Liver (tissue), 9 donors: ENCODE measurements around the gene AP5S1. TPM values are rescaled to one million over a fixed set of nuclear protein-coding genes. Genes with fewer than 3 reads are reported as not detected.
A peak's percentile ranks its signal among the peaks of the same experiment; 100 is the strongest.

Experiments
- DNase-seq: peaks from one replicate; pipeline ENCODE4 v3.0.0-alpha.2; 2017; ENCODE audit warnings: low spot score
- H3K27ac ChIP-seq, 2 donors: one replicate each; pipeline ENCODE4 v1.7.0; 2013; ENCODE audit warnings: inconsistent platforms in 2 of 2, low read length in 2 of 2, control low read depth in 1 of 2, low read depth in 1 of 2, mild to moderate bottlenecking in 1 of 2
- H3K27me3 ChIP-seq, 4 donors: one replicate each; pipeline versions ENCODE4 v1.6.1 to v1.7.0; 2013; ENCODE audit warnings: low read length in 3 of 4, inconsistent platforms in 1 of 4, mild to moderate bottlenecking in 1 of 4, moderate library complexity in 1 of 4; ENCODE audit not compliant: control insufficient read depth in 4 of 4, insufficient read depth in 4 of 4
- H3K36me3 ChIP-seq, 4 donors: one replicate each; pipeline versions ENCODE4 v1.6.1 to v1.7.0; 2013; ENCODE audit warnings: low read length in 3 of 4, mild to moderate bottlenecking in 3 of 4, low read depth in 1 of 4, moderate library complexity in 1 of 4; ENCODE audit not compliant: control insufficient read depth in 4 of 4, insufficient read depth in 3 of 4
- H3K4me1 ChIP-seq, 4 donors: one replicate each; pipeline versions ENCODE4 v1.6.1 to v1.7.0; 2013; ENCODE audit warnings: low read length in 3 of 4, mild to moderate bottlenecking in 3 of 4, moderate library complexity in 1 of 4; ENCODE audit not compliant: control insufficient read depth in 4 of 4, insufficient read depth in 4 of 4
- H3K4me3 ChIP-seq, 3 donors: one replicate each; pipeline versions ENCODE4 v1.6.1 to v1.7.0; 2013; ENCODE audit warnings: low read length in 3 of 3, control low read depth in 1 of 3, low read depth in 1 of 3, mild to moderate bottlenecking in 1 of 3
- H3K9ac ChIP-seq, 2 donors: one replicate each; pipeline ENCODE4 v1.7.0; 2013; ENCODE audit warnings: low read length in 2 of 2, mild to moderate bottlenecking in 2 of 2, moderate library complexity in 2 of 2, control low read depth in 1 of 2, low read depth in 1 of 2
- H3K9me3 ChIP-seq, 4 donors: one replicate each; pipeline versions ENCODE4 v1.6.1 to v1.7.0; 2013; ENCODE audit warnings: low read length in 3 of 4; ENCODE audit not compliant: control insufficient read depth in 4 of 4
- ATF3 ChIP-seq: IDR thresholded peaks from 2 replicates; pipeline ENCODE4 v1.6.1; 2016; ENCODE audit warnings: antibody characterized with exemption
- CTCF ChIP-seq: fragments of 150-350 bp; IDR thresholded peaks from 2 replicates; pipeline ENCODE4 v1.5.1; 2017; ENCODE audit warnings: improper control_type of control experiment, low read depth, low read length; ENCODE audit not compliant: missing input control
- EGR1 ChIP-seq, 2 donors: IDR thresholded peaks; 2 replicates each; pipeline ENCODE4 v1.6.1; 2016 to 2018; ENCODE audit warnings: antibody characterized with exemption in 2 of 2, low read depth in 2 of 2
- FOXA1 ChIP-seq: IDR thresholded peaks from 2 replicates; pipeline ENCODE4 v1.6.1; 2016; ENCODE audit warnings: antibody characterized with exemption
- FOXA2 ChIP-seq: IDR thresholded peaks from 2 replicates; pipeline ENCODE4 v1.6.1; 2016; ENCODE audit warnings: antibody characterized with exemption
- GABPA ChIP-seq, 2 donors: IDR thresholded peaks in 1 of 2; conservative IDR thresholded peaks in 1 of 2; 2 replicates each; pipeline ENCODE4 v1.6.1; 2016; ENCODE audit warnings: antibody characterized with exemption in 2 of 2, mild to moderate bottlenecking in 1 of 2, moderate library complexity in 1 of 2
- HNF4A ChIP-seq, 2 donors: conservative IDR thresholded peaks; 2 replicates each; pipeline ENCODE4 v1.6.1; 2016; ENCODE audit warnings: antibody characterized with exemption in 2 of 2, mild to moderate bottlenecking in 2 of 2
- HNF4G ChIP-seq: IDR thresholded peaks from 2 replicates; pipeline ENCODE4 v1.6.1; 2016; ENCODE audit warnings: antibody characterized with exemption
- JUND ChIP-seq, 2 donors: IDR thresholded peaks; 2 replicates each; pipeline ENCODE4 v1.6.1; 2016; ENCODE audit warnings: antibody characterized with exemption in 2 of 2
- RAD21 ChIP-seq, 2 donors: IDR thresholded peaks; 2 replicates each; pipeline ENCODE4 v1.6.1; 2016; ENCODE audit warnings: antibody characterized with exemption in 2 of 2, mild to moderate bottlenecking in 2 of 2
- REST ChIP-seq: IDR thresholded peaks from 2 replicates; pipeline ENCODE4 v1.6.1; 2016; ENCODE audit warnings: antibody characterized with exemption, mild to moderate bottlenecking
- RXRA ChIP-seq, 2 donors: IDR thresholded peaks; 2 replicates each; pipeline ENCODE4 v1.6.1; 2017 to 2018; ENCODE audit warnings: antibody characterized with exemption in 2 of 2, mild to moderate bottlenecking in 1 of 2
- SP1 ChIP-seq: IDR thresholded peaks from 2 replicates; pipeline ENCODE4 v1.6.1; 2018; ENCODE audit warnings: antibody characterized with exemption, mild to moderate bottlenecking
- TAF1 ChIP-seq: conservative IDR thresholded peaks from 2 replicates; pipeline ENCODE4 v1.6.1; 2016; ENCODE audit warnings: antibody characterized with exemption, mild to moderate bottlenecking
- WGBS: extraction: QIAGEN DNeasy Blood & Tissue Kit; methylation state at CpG from one replicate; pipeline ENCODE4 v1.1.7; 2013; 5-methylcytosine and 5-hydroxymethylcytosine counted together
- polyA plus RNA-seq, 2 donors: library from polyadenylated mRNA; stranded (reverse) in 1 of 2; unstranded in 1 of 2; fragments of 200-250 nt in 1 of 2; fragments of >200 nt in 1 of 2; fragmentation: Nextera tagmentation in 1 of 2; extraction: Ambion mirVana in 1 of 2; gene quantifications; one replicate each; pipeline versions ENCODE4 v1.2.1 to v1.2.3, GENCODE V29; 2013 to 2015
- total RNA-seq, 2 donors: library from RNA; depleted of rRNA; stranded (reverse); fragments of >200 nt; gene quantifications; one replicate each; pipeline ENCODE4 v1.2.3, GENCODE V29; 2014
- TF ChIP-seq, protein P1 (sequence below): IDR thresholded peaks from 2 replicates; pipeline ENCODE4 v1.6.1; 2016; ENCODE audit warnings: antibody characterized with exemption
- donor health status: healthy.
- donor health status: healthy.
- donor health status: healthy.
- donor health status: healthy.
- donor health status: healthy.

Gene AP5S1
- total and polyA plus RNA-seq, 4 donors: 9.1 to 14.5 (median 11.1) TPM

- TF ChIP-seq HNF4A (conservative IDR thresholded peaks at IDR 0.05): no peak
- Histone ChIP-seq H3K9ac (no peak overlapping the region), H3K27me3 (no peaks in the 10 kb centered on the region), H3K4me3 (peak overlapping the region; percentile 76 to 89 (median 80)), H3K4me1 (peaks cover 14 to 41% (median 30%) of the 10 kb centered on the region in 4 donors), H3K27ac (peak overlapping the region; percentile 62 to 72), H3K9me3 (no peaks in the 10 kb centered on the region), H3K36me3 (peaks cover 0 to 5% (median 0%) of the 10 kb centered on the region in 4 donors)
- WGBS: 51% methylated on average over 79 of the region's 79 CpGs
- no peak for DNase-seq
Observed at GRCh38 chr20:3785240-3786125, 34.9 kb upstream of the AP5S1 start.

DNA sequence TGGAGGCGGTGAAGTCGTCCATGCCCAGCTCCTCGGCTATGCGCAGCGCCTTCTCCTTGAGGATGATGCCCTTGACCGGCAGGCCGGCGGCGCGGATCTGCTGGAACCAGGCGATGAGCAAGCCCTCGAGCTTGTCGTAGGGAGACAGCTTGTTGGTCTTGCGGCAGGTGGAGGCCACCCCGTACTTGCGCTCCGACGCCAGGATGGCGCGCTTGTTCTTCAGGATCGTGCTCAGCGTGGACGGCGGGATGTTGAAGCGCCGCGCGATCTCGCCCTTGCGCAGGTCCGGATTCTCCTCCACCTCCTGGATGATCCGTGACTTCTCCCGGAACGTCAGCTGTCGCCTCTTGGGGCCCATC is 34.2 kb upstream of the AP5S1 start:
- Histone ChIP-seq H3K27ac (peak overlapping the region; percentile 62 to 72), H3K4me1 (peaks cover 11 to 36% (median 25%) of the 10 kb centered on the region in 4 donors), H3K27me3 (no peaks in the 10 kb centered on the region), H3K36me3 (peaks cover 0 to 5% (median 0%) of the 10 kb centered on the region in 4 donors), H3K9me3 (no peaks in the 10 kb centered on the region), H3K9ac (no peak overlapping the region), H3K4me3 (peak overlapping the region; percentile 76 to 89 (median 80))
- peak; percentile 49 for DNase-seq
- TF ChIP-seq HNF4A (conservative IDR thresholded peaks at IDR 0.05) (no peak), FOXA1 (no peak), FOXA2 (no peak), CTCF (no peak), RXRA (IDR thresholded peaks at IDR 0.05) (no peak), HNF4G (no peak), JUND (IDR thresholded peaks at IDR 0.05) (no peak)
- 4% methylated on average over 35 of the region's 35 CpGs for WGBS

- 3% methylated on average over 70 of the region's 70 CpGs for WGBS
- DNase-seq: peak; percentile 94
- Histone ChIP-seq H3K9ac (peak within 1 kb of the TSS in 1 of 2 donors; percentile 76), H3K36me3 (peaks cover 0 to 5% (median 0%) of the 10 kb centered on the region in 4 donors), H3K4me1 (peaks cover 10 to 30% (median 19%) of the 10 kb centered on the region in 4 donors), H3K27me3 (no peaks in the 10 kb centered on the region), H3K9me3 (no peaks in the 10 kb centered on the region), H3K27ac (peak within 1 kb of the TSS; percentile 62 to 72), H3K4me3 (peak within 1 kb of the TSS; percentile 76 to 89 (median 80))
- TF ChIP-seq CTCF (peak; percentile 84), HNF4A (conservative IDR thresholded peaks at IDR 0.05) (no peak), EGR1 (IDR thresholded peaks at IDR 0.05; ENCODE audit: low read depth in 2 of 2) (no peak), HNF4G (no peak), RAD21 (IDR thresholded peaks at IDR 0.05) (peak; percentile 68 to 75), SP1 (no peak), REST (peak; percentile 94), RXRA (IDR thresholded peaks at IDR 0.05) (no peak), JUND (IDR thresholded peaks at IDR 0.05) (no peak), GABPA (IDR thresholded peaks at IDR 0.05 in 1 of 2, conservative IDR thresholded peaks at IDR 0.05 in 1 of 2) (no peak), ATF3 (no peak), TAF1 (no peak)
- TF ChIP-seq, protein P1, sequence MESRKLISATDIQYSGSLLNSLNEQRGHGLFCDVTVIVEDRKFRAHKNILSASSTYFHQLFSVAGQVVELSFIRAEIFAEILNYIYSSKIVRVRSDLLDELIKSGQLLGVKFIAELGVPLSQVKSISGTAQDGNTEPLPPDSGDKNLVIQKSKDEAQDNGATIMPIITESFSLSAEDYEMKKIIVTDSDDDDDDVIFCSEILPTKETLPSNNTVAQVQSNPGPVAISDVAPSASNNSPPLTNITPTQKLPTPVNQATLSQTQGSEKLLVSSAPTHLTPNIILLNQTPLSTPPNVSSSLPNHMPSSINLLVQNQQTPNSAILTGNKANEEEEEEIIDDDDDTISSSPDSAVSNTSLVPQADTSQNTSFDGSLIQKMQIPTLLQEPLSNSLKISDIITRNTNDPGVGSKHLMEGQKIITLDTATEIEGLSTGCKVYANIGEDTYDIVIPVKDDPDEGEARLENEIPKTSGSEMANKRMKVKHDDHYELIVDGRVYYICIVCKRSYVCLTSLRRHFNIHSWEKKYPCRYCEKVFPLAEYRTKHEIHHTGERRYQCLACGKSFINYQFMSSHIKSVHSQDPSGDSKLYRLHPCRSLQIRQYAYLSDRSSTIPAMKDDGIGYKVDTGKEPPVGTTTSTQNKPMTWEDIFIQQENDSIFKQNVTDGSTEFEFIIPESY: no peak
Observed at GRCh38 chr20:3786665-3787323, 33.6 kb upstream of the AP5S1 start, which contains the start of gene CENPB. TSS of gene CENPB (minus strand) at chr20:3786740. CDS start at chr20:3786483, 257 bp downstream.
